GM18909 (cell line): ENCODE results near the gene SLC25A21.

ENCODE experiments used
- ATAC-seq: cut with Tn5 transposase; IDR thresholded peaks from one replicate; pipeline ENCODE4 v1.9.1; 2021; ENCODE audit warnings: mild to moderate bottlenecking; ENCODE audit not compliant: unreplicated experiment, poor library complexity

SLC25A21 gene

DNA sequence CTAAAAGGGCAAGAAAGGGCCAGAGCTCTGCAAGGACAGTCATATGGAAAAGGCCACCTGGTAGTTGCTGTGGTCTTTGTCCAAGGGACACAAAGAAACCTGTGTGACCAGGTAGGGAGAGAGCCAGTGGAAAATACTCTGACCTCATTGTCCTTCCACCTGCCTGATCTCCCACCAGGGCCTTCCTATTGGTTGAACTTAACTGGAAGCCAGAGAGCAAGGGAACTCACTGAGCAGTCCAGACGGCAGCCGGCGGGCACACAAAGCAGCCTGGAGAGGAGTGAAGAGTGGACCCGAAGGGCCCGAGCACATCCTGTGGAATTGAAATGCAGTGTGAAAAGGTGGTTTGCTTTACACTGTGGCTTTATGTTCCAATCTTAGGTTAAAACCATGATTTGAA is 120.7 kb downstream of the SLC25A21 start:
- no peak for ATAC-seq

GRCh38 chr14:37051153-37051552 is 121.3 kb downstream of the SLC25A21 start:
- ATAC-seq, result no peak

DNA sequence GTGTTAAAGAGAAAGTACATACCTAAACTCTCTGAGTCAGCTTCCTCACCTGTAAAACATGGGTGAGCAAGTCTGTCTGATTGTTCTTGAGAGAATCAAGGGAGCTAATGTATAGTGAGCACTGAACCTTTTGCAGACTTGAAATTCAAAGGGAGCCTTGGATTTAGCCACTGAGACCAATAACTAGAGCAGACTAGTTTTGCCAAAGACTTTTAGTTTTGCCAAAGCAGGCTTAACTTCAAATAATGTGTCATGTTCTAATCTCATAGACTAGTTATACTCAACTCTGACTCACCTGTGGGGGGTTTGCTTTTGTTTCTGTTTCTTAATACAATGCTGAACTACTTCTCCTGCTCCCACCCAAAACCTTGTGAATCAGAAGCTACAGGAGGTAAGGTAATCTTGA is 123.7 kb downstream of the SLC25A21 start:
- ATAC-seq, result no peak

GRCh38 chr14:37047996-37048395 is 124.4 kb downstream of the SLC25A21 start:
- no peak for ATAC-seq

- ATAC-seq, result no peak
These were observed 125.2 kb downstream of the SLC25A21 start for GRCh38 chr14:37047226-37047625.

DNA sequence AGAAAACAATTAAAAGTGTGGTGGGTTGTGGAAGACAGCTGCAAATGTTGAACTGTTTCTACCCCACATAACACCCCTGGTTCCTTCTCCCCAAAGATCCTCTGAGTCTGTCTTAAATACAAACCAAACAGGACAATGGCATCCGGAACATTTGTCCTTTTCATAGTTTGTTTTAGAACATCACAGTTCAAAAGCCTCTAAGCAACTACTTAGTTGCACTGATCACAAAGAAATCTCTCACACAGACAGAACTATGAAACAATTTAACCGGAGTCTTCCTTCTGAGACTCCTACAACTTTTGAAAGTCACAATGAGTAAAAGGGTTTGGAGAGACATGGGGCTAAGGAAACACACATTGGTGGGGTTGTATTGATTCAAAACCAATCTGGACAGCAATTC is 125.6 kb downstream of the SLC25A21 start:
- no peak for ATAC-seq

DNA sequence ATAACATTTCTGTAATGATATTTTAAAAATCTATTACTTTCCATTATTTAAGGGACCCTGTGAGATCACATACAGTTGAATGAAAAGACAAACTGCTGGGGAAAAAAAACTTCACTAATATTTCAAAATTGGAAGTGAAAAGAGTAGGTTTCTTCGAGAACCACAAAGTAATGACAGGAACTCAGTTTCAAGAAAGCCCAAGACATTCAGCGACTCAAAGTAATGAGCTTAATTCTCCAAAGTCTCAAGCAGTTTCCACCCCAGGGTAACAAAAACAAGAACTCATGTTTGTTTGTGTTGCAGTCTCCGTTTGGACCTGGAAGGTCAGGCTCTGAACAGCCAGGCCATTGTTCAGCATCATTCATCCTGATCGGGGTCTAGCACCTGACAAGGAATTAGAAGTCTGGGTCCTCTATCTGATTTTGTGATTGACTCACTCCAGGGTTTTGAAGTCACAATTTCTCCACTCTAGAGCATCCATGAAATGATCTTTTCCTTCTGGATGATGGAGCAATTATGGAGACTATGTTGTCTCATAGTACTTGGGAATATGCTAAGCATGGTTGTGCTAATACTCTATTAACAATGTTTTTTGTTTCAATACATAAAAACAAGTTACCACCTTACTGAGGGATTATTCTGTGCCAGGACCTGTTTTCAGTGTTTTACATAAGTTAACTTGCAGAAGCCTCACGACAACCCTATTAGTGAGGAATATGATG is 126.9 kb downstream of the SLC25A21 start:
- ATAC-seq, result no peak

- ATAC-seq, result no peak
These were observed 134.6 kb downstream of the SLC25A21 start for GRCh38 chr14:37037636-37038387.

- ATAC-seq, result peak; percentile 47
These were observed 135.6 kb downstream of the SLC25A21 start for GRCh38 chr14:37036669-37037341.

- ATAC-seq, result no peak
These were observed 137.0 kb downstream of the SLC25A21 start for GRCh38 chr14:37035401-37035800.

- peak; percentile 73 for ATAC-seq
These were observed 137.8 kb downstream of the SLC25A21 start for GRCh38 chr14:37034410-37035285.

DNA sequence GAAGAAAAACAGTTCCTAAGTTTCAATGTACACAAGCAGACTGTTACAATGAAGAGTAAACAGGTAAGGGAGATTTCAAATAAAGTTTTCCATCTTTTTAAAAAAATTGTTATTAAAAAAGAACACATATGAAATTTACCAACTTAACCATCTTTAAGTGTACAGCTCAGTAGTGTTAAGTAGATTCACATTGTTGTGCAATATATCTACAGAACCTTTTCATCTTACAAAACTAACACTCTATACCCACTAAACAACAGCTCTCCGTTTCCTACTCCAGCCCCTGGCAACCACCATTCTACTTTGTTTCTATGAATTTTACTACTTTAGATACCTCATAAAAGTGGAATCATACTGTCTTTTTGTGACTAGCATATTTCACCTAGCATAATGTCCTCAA is 139.5 kb downstream of the SLC25A21 start:
- ATAC-seq, result no peak

- ATAC-seq, result no peak
These were observed 145.1 kb downstream of the SLC25A21 start for GRCh38 chr14:37027188-37027824.

GRCh38 chr14:37023875-37024565 is 148.4 kb downstream of the SLC25A21 start:
- no peak for ATAC-seq

- no peak for ATAC-seq
These were observed 151.0 kb downstream of the SLC25A21 start for GRCh38 chr14:37021390-37021789.

GRCh38 chr14:37019488-37019887 is 152.9 kb downstream of the SLC25A21 start:
- ATAC-seq, result no peak

DNA sequence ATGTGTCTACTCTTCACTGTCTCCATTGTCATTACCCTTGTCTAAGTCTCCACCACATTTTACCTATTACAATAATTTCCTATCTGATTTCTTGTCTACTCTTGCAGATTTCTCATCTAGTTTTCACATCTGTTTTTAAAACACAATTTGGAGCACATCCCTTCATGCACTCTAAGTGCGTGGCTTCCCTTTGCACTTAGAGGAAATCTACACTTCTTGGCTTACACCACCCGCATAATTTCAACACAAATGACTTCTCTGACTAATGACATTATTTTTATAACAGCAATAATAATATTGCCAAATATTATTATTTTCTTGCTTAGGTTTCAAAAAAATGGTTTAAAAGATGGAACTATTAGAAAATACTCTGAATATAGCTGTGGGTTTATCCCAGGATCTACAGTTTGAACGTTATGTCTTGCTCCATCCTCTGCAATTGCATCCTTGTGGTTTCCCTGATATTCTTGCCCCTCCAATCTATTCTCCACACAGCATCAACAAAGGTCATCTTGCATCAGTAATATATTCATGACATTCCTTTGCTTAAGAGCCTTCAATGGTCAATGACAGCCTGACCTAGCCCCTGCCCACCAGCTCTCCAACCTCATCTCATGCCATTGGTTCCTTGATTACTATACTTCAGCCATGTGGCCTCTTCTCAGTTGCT is 153.7 kb downstream of the SLC25A21 start:
- no peak for ATAC-seq

DNA sequence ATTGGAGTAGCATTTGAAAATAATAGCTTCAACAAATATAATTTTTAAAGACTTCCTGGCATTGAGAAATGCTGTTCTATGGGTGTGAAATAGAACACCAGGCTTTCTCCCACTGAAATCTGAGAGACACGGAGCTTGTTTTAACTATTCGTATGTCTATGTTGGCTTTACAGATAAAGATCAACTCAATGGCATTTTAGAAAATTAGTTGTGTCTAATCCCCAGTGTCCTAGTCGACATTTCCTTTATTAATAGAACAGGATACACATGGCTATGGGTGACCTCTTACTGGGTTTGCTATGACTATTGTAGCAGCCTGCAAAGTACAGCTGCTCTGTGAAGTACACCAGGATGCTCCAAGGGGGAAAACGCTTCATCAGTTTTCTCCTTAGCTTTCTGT is 159.3 kb downstream of the SLC25A21 start:
- ATAC-seq, result no peak

- no peak for ATAC-seq
These were observed 173.7 kb downstream of the SLC25A21 start for GRCh38 chr14:36998686-36999085.
